Suprapubic skin (tissue), 4 donors: ENCODE measurements around the gene DYNLT2B. TPM values are rescaled to one million over a fixed set of nuclear protein-coding genes. Genes with fewer than 3 reads are reported as not detected.
"Not testable (repeated sequence)": the region's sequence is repeated elsewhere in the genome, so short reads cannot be mapped to it uniquely, and the experiment has no call there.

Experiments used
- DNase-seq, 2 donors: peaks; one replicate each; pipeline ENCODE4 v3.0.0-alpha.2; 2019; ENCODE audit warnings: low spot score in 2 of 2
- H3K27ac ChIP-seq: fragments of 200-600 bp; sonication (generic); one replicate; pipeline ENCODE4 v1.5.1; 2019
- H3K27me3 ChIP-seq: fragments of 200-600 bp; sonication (generic); one replicate; pipeline ENCODE4 v1.5.1; 2019
- H3K36me3 ChIP-seq: fragments of 200-600 bp; sonication (generic); one replicate; pipeline ENCODE4 v1.5.1; 2019
- H3K4me1 ChIP-seq: fragments of 200-600 bp; sonication (generic); one replicate; pipeline ENCODE4 v1.5.1; 2019
- H3K4me3 ChIP-seq: fragments of 200-600 bp; sonication (generic); one replicate; pipeline ENCODE4 v1.5.1; 2019; ENCODE audit warnings: mild to moderate bottlenecking
- H3K9me3 ChIP-seq: fragments of 200-600 bp; sonication (generic); one replicate; pipeline ENCODE4 v1.5.1; 2019
- EP300 ChIP-seq: sonication (generic); formaldehyde crosslinking; IDR thresholded peaks from one replicate; pipeline ENCODE4 v1.6.1; 2017; ENCODE audit warnings: antibody characterized with exemption
- POLR2A ChIP-seq, 2 donors: fragments of 450-650 bp; IDR thresholded peaks; one replicate each; pipeline ENCODE4 v1.6.1; 2017; ENCODE audit warnings: antibody characterized with exemption in 2 of 2, mild to moderate bottlenecking in 2 of 2, moderate library complexity in 2 of 2
- POLR2AphosphoS5 ChIP-seq, 3 donors: sonication (generic); formaldehyde crosslinking; IDR thresholded peaks; one replicate each; pipeline ENCODE4 v1.6.1; 2017; ENCODE audit warnings: antibody characterized with exemption in 3 of 3
- WGBS: methylation state at CpG from one replicate; pipeline ENCODE4 v1.1.5; 2018; 5-methylcytosine and 5-hydroxymethylcytosine counted together
- total RNA-seq, 4 donors: library from RNA; depleted of rRNA; stranded (reverse); fragments of >200 nt; gene quantifications; one replicate each; pipeline ENCODE4 v1.1.0, GENCODE V29; 2016
- TF ChIP-seq, protein P1 (sequence below), 2 donors: fragments of 200-600 bp in 1 of 2; fragments of 450-650 bp in 1 of 2; sonication (generic) in 1 of 2; IDR thresholded peaks; one replicate each; pipeline ENCODE4 v1.5.1; 2016 to 2019; ENCODE audit warnings: antibody characterized with exemption in 2 of 2, mild to moderate bottlenecking in 1 of 2, moderate library complexity in 1 of 2

Gene DYNLT2B
- total RNA-seq, 4 donors from 2014 or later, result 5.3 to 13.1 (median 10.6) TPM

DNA sequence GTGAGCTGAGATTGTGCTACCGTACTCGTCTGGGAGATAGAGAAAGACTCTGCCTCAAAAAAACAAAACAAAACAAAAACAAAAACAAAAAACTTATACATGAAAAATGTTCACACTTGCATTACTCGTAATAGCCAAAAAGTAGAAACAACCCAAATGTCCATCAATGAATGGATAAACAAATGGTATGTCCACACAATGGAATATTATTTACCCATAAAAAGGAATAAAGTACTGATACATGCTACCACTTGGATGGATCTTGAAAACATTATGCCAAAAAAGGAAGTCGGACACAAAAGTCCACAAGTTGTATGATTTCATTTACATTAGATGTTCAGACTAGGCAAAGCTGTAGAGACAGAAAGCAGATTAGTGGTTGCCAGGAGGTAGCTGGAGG lies 57.3 kb downstream of the DYNLT2B start:
- DNase-seq, result no peak
- Histone ChIP-seq H3K36me3 (peaks cover 55% of the 10 kb centered on the region), H3K9me3 (no peaks in the 10 kb centered on the region), H3K4me1 (no peaks in the 10 kb centered on the region), H3K27me3 (no peaks in the 10 kb centered on the region), H3K4me3 (no peak overlapping the region), H3K27ac (no peak overlapping the region)
- WGBS, result 94% methylated on average over 4 of the region's 4 CpGs
- TF ChIP-seq POLR2A (IDR thresholded peaks at IDR 0.05) (no peak), EP300 (no peak), POLR2AphosphoS5 (IDR thresholded peaks at IDR 0.05) (no peak)
- TF ChIP-seq, protein P1, sequence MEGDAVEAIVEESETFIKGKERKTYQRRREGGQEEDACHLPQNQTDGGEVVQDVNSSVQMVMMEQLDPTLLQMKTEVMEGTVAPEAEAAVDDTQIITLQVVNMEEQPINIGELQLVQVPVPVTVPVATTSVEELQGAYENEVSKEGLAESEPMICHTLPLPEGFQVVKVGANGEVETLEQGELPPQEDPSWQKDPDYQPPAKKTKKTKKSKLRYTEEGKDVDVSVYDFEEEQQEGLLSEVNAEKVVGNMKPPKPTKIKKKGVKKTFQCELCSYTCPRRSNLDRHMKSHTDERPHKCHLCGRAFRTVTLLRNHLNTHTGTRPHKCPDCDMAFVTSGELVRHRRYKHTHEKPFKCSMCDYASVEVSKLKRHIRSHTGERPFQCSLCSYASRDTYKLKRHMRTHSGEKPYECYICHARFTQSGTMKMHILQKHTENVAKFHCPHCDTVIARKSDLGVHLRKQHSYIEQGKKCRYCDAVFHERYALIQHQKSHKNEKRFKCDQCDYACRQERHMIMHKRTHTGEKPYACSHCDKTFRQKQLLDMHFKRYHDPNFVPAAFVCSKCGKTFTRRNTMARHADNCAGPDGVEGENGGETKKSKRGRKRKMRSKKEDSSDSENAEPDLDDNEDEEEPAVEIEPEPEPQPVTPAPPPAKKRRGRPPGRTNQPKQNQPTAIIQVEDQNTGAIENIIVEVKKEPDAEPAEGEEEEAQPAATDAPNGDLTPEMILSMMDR (IDR thresholded peaks at IDR 0.05), result no peak

- WGBS, result 83% methylated on average over 1 of the region's 1 CpG
- Histone ChIP-seq H3K4me1 (no peaks in the 10 kb centered on the region), H3K9me3 (no peaks in the 10 kb centered on the region), H3K4me3 (no peak overlapping the region), H3K27me3 (no peaks in the 10 kb centered on the region), H3K36me3 (peaks cover 50% of the 10 kb centered on the region), H3K27ac (no peak overlapping the region)
- no peak for DNase-seq
- TF ChIP-seq POLR2A (IDR thresholded peaks at IDR 0.05) (no peak), EP300 (no peak), POLR2AphosphoS5 (IDR thresholded peaks at IDR 0.05) (no peak)
- TF ChIP-seq, protein P1 (IDR thresholded peaks at IDR 0.05), result no peak
Measured at GRCh38 chr3:196255776-196256175, 62.3 kb downstream of the DYNLT2B start.

DNA sequence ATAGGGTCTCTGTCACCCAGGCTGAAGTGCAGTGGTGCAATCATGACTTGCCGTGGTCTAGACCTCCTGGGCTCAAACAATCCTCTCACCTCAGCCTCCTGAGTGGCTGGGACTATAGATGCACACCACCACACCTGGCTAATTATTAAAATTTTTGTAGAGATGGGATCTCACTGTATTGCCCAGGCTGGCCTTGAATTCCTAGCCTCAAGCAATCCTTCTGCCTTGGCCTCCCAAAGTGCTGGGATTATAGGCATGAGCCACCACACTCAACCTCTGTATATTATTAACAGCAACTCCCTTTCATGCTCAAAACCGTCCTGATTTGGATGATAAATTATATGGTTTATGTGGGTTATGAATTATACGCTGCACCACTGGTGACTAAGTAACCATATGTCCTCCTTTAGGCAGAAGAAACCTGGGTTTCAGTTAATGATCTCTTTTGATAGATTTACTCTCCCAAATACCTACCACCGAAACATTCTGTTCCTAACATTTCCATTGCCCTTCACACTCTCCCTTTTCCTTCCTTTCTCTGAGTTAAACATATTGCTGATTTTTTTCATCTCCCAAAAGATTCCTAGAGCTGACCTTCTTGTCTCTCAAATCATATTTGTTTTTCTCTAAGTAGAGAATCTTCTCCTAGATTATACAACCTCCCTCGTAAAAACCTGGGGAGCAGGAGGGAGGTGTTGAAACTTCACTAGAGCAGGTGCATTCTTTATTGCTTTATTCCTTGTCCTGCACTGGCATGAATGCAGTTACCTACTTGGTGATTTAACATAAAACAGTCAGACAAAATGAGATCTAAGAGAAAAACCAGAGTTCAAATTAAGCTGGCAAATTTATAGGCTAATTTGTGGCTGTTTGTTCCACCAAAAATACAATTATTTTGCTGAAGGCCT lies 63.4 kb downstream of the DYNLT2B start:
- TF ChIP-seq POLR2AphosphoS5 (IDR thresholded peaks at IDR 0.05), result no peak
- TF ChIP-seq EP300, result no peak
- TF ChIP-seq, protein P1 (IDR thresholded peaks at IDR 0.05), result no peak
- TF ChIP-seq POLR2A (IDR thresholded peaks at IDR 0.05), result no peak
- Histone ChIP-seq H3K27me3 (no peaks in the 10 kb centered on the region), H3K4me3 (no peak overlapping the region), H3K9me3 (no peaks in the 10 kb centered on the region), H3K27ac (no peak overlapping the region), H3K4me1 (no peaks in the 10 kb centered on the region), H3K36me3 (peaks cover 44% of the 10 kb centered on the region)
- WGBS, result 60% methylated on average over 5 of the region's 5 CpGs
- no peak for DNase-seq

- no peak for DNase-seq
- H3K27me3 ChIP-seq, result no peaks in the 10 kb centered on the region
- no peaks in the 10 kb centered on the region for H3K9me3 ChIP-seq
- no peak overlapping the region for H3K27ac ChIP-seq
- 94% methylated on average over 16 of the region's 16 CpGs for WGBS
- H3K4me1 ChIP-seq, result no peaks in the 10 kb centered on the region
- peaks cover 46% of the 10 kb centered on the region for H3K36me3 ChIP-seq
- TF ChIP-seq POLR2AphosphoS5 (IDR thresholded peaks at IDR 0.05) (no peak), EP300 (no peak), POLR2A (IDR thresholded peaks at IDR 0.05) (no peak)
- TF ChIP-seq, protein P1 (IDR thresholded peaks at IDR 0.05), result no peak
- no peak overlapping the region for H3K4me3 ChIP-seq
Measured at GRCh38 chr3:196251918-196252317, 66.1 kb downstream of the DYNLT2B start.

DNA sequence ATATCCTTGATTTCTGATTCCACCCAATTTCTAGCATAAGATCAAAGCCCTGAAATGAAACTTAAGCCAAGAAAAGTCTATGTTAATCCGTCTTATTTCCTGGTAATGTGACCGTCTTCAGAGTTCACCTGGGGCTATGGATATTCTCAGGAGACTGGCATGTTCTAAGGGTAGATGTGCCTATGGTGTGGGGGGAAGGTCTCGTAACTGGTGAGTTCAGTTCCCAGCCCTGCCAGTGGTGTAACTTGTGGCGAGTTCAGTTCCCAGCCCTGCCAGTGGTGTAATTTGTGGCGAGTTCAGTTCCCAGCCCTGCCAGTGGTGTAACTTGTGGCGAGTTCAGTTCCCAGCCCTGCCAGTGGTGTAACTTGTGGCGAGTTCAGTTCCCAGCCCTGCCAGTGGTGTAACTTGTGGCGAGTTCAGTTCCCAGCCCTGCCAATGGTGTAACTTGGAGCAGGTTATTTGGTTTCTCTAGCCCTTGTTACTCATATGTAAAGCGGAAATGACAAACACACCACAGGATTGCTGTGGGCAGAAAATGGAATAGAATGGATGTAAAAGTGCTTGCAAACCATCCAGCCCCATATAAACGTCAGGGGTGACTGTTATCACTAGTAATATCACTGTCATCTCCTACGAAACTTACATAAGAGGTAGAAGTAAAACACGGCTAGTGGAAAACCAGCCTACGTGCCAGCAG lies 71.3 kb downstream of the DYNLT2B start:
- Histone ChIP-seq H3K36me3 (peaks cover 55% of the 10 kb centered on the region), H3K27ac (no peak overlapping the region)

GRCh38 chr3:196244166-196244565 lies 73.9 kb downstream of the DYNLT2B start:
- not testable (repeated sequence) for H3K9me3 ChIP-seq, DNase-seq, H3K27ac ChIP-seq, H3K4me1 ChIP-seq, H3K4me3 ChIP-seq, H3K27me3 ChIP-seq
- H3K36me3 ChIP-seq, result peaks cover 77% of the 10 kb centered on the region
- WGBS, result 96% methylated on average over 19 of the region's 34 CpGs

More for the DNA sequence above, 71.3 kb downstream of the DYNLT2B start:
- no peaks in the 10 kb centered on the region for H3K27me3 ChIP-seq
- TF ChIP-seq, protein P1 (IDR thresholded peaks at IDR 0.05), result no peak
- TF ChIP-seq POLR2A (IDR thresholded peaks at IDR 0.05) (no peak), POLR2AphosphoS5 (IDR thresholded peaks at IDR 0.05) (no peak), EP300 (no peak)
- H3K4me3 ChIP-seq, result no peak overlapping the region
- DNase-seq, result no peak
- H3K4me1 ChIP-seq, result no peaks in the 10 kb centered on the region
- 92% methylated on average over 13 of the region's 13 CpGs for WGBS
- no peaks in the 10 kb centered on the region for H3K9me3 ChIP-seq
